HG02840 (cell line): ENCODE measurements around the gene RMND1.
"Not testable (repeated sequence)": the region's sequence is repeated elsewhere in the genome, so short reads cannot be mapped to it uniquely, and the experiment has no call there.

Source experiments
- ATAC-seq: cut with Tn5 transposase; IDR thresholded peaks from one replicate; pipeline ENCODE4 v1.9.1; 2021; ENCODE audit warnings: mild to moderate bottlenecking, moderate library complexity, moderate number of reproducible peaks; ENCODE audit not compliant: unreplicated experiment, low FRiP score

Gene RMND1

GRCh38 chr6:151452750-151453427 is 963 bp upstream of the RMND1 start:
- ATAC-seq: no peak

- ATAC-seq: no peak
Measured at GRCh38 chr6:151451417-151451949, 443 bp downstream of the RMND1 start.

GRCh38 chr6:151450928-151451327 is 998 bp downstream of the RMND1 start:
- ATAC-seq: not testable (repeated sequence)

GRCh38 chr6:151448623-151449022 is 3.3 kb downstream of the RMND1 start:
- ATAC-seq: no peak

- ATAC-seq: no peak
Measured at GRCh38 chr6:151447237-151447636, 4.7 kb downstream of the RMND1 start.

- ATAC-seq: no peak
Measured at GRCh38 chr6:151445482-151445881, 6.4 kb downstream of the RMND1 start.

- ATAC-seq: no peak
Measured at GRCh38 chr6:151443911-151444621, 7.9 kb downstream of the RMND1 start.

- no peak for ATAC-seq
Measured at GRCh38 chr6:151443454-151443853, 8.5 kb downstream of the RMND1 start.

- ATAC-seq: no peak
Measured at GRCh38 chr6:151442371-151442770, 9.6 kb downstream of the RMND1 start.

GRCh38 chr6:151441390-151442166 is 10.3 kb downstream of the RMND1 start:
- ATAC-seq: no peak

GRCh38 chr6:151440930-151441329 is 11.0 kb downstream of the RMND1 start:
- no peak for ATAC-seq

GRCh38 chr6:151440498-151440897 is 11.4 kb downstream of the RMND1 start:
- no peak for ATAC-seq

GRCh38 chr6:151437401-151437800 is 14.5 kb downstream of the RMND1 start:
- ATAC-seq: no peak

GRCh38 chr6:151436802-151437201 is 15.1 kb downstream of the RMND1 start:
- no peak for ATAC-seq

- no peak for ATAC-seq
Measured at GRCh38 chr6:151436300-151436699, 15.6 kb downstream of the RMND1 start.

- ATAC-seq: no peak
Measured at GRCh38 chr6:151434369-151434768, 17.6 kb downstream of the RMND1 start.

GRCh38 chr6:151432651-151433050 is 19.3 kb downstream of the RMND1 start:
- no peak for ATAC-seq

GRCh38 chr6:151431337-151431736 is 20.6 kb downstream of the RMND1 start:
- no peak for ATAC-seq

- ATAC-seq: no peak
Measured at GRCh38 chr6:151430886-151431285, 21.0 kb downstream of the RMND1 start.

GRCh38 chr6:151428093-151428735 is 23.7 kb downstream of the RMND1 start:
- no peak for ATAC-seq

GRCh38 chr6:151425561-151425960 is 26.4 kb downstream of the RMND1 start:
- ATAC-seq: no peak
